ENCODE data around the gene SLC7A8.
"Not testable (repeated sequence)": the region's sequence is repeated elsewhere in the genome, so short reads cannot be mapped to it uniquely, and the experiment has no call there.

GRCh38 chr14:23107620-23108019, 75.8 kb downstream of the SLC7A8 start:
- TF ChIP-seq, protein P1, sequence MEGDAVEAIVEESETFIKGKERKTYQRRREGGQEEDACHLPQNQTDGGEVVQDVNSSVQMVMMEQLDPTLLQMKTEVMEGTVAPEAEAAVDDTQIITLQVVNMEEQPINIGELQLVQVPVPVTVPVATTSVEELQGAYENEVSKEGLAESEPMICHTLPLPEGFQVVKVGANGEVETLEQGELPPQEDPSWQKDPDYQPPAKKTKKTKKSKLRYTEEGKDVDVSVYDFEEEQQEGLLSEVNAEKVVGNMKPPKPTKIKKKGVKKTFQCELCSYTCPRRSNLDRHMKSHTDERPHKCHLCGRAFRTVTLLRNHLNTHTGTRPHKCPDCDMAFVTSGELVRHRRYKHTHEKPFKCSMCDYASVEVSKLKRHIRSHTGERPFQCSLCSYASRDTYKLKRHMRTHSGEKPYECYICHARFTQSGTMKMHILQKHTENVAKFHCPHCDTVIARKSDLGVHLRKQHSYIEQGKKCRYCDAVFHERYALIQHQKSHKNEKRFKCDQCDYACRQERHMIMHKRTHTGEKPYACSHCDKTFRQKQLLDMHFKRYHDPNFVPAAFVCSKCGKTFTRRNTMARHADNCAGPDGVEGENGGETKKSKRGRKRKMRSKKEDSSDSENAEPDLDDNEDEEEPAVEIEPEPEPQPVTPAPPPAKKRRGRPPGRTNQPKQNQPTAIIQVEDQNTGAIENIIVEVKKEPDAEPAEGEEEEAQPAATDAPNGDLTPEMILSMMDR (IDR thresholded peaks at IDR 0.05; ENCODE audit: borderline replicate concordance, extremely low read depth, low read length, poor library complexity, severe bottlenecking) = not testable (repeated sequence)
- TF ChIP-seq EZH2 (IDR thresholded peaks at IDR 0.05; ENCODE audit: borderline replicate concordance, low read depth, low read length, severe bottlenecking) = not testable (repeated sequence)

Measured in DND-41 (cell line).